Stimulated activated CD4-positive, alpha-beta T cell treated with anti-CD3 and anti-CD28 coated beads, TNF-alpha, amount 100 ng/mL, for 24 hours (primary cell): ENCODE data around the gene FBXL3.
"Not testable (repeated sequence)": the region's sequence is repeated elsewhere in the genome, so short reads cannot be mapped to it uniquely, and the experiment has no call there.

Source experiments
- DNase-seq, 3 experiments: peaks; one replicate each; pipeline ENCODE4 v3.0.0-alpha.2; 2020; ENCODE audit warnings: low read depth in 3 of 3

The FBXL3 gene

DNA sequence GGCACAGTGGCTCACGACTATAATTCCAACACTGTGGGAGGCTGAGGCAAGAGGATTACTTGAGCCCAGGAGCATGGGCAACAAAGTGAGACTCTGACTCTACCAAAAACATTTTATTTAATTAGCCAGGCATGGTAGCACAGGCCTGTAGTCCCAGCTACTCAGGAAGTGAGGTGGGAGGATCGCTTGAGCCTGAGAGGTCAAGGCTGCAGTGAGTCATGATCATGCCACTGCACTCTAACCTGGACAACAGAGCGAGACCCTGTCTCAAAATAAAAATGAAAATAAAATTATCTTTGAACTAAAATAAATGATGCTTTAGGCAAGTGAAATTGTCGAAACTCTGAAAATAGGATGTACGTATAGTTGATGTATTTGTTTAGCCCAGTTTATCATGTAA lies 43.3 kb downstream of the FBXL3 start:
- no peak for DNase-seq

DNA sequence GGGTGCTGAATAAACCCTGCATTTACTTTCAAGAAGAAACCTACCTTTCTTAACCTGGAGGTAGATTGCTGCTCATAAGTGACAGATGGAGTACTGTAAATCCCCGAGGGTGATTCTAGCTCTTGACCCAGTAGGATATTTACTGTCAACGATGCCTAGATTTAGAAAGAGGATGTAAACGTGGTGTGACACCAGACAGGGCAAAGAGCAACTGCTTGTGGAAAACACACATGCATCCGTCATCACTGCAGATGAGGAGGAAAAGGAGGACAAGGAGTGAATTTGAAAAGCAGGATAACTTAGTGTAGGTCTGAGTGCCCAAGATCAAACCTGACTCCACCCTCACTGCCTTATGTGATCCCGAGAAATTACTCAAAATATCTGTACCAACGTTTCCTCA lies 44.9 kb downstream of the FBXL3 start:
- DNase-seq, result no peak

DNA sequence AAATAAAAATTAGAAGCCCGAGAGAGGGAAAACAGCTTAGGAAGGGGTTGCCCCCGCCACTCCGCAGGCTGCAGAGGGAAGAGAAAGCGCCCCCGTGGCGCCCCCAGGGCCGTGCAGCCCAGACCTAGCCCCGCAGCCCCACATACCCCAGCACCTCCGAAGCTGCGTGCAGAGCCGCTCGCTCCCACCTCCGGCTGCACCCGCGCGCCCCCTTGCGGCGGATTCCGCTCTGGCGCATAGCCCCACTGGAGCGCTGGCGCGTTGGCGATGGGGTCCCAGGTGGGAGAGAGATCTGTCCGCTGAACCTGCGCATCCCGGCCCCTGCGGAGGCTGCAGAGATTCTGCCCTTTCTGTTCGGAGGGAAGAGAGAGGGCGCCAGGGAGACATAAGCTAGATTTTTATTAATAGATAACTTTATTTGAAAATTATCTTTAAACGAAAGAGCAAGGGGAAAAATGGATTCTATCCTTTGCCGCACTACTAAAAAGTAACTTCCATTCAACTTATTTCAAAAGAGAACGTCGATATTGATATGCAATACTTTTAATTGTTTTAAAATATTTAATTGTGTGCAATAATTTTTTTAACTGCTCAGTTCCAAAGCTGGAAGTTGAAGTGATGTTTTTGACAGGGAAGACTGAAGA lies 46.8 kb downstream of the FBXL3 start:
- peak; percentile 73 to 84 (median 73) for DNase-seq

GRCh38 chr13:76976929-76977328 lies 50.0 kb downstream of the FBXL3 start:
- DNase-seq, result no peak

DNA sequence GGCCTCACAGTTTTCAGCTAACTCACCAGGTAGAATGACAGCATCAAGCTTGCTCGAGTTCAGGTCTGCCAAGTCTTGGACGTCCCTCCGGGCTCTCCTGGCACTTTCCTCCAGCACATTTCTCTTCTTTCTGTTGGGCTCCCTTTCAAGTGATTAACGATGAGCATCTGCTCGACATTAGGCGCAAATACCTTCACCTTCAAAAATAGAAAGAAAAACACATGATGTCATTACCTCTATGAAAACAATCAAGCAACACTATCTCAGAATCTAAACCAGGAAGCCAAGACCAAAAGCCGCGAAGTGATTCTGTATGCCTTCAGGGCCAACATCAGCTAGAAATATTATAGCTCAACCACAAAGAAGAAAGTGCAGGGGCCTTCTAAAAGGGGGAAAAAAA lies 50.5 kb downstream of the FBXL3 start:
- no peak for DNase-seq

DNA sequence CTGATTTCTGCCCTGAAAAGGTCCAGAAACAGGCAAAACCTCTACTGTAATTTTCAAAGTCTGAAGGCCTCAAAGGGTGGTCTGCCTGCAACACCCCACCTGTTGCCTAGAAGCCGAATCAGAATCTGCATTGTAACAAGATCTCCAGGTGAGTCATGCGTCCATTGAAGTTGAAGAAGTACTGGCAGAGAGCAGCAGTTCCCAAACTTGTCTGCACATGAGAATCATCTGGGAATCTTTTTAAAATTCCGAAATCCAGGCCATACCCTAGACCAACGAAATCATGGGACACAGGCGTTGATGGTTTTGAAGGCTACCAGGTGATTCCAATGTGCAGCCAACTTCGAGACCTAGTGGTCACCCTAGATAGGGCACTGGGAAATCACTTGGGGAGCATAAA lies 51.1 kb downstream of the FBXL3 start:
- no peak for DNase-seq

DNA sequence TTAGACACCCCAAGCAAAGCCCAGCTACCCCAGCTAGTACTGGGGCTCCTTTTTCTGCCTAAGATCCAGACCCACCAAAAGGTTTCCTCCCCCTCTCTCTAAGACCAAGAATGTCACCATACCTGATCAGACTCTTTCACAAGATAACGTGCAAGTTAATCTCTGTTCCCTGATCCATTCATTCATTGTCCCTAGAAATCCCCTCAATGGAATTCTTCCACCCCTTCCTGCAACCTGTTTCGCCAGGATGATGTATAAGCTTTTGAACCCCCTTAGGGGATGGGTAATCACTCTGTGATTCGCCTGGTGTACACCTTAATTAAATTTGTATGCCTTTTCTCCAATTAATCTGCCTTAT lies 52.4 kb downstream of the FBXL3 start:
- DNase-seq, result no peak

GRCh38 chr13:76973920-76974617 lies 52.9 kb downstream of the FBXL3 start:
- no peak for DNase-seq

- no peak for DNase-seq
Observed at GRCh38 chr13:76971851-76972829, 54.8 kb downstream of the FBXL3 start.

DNA sequence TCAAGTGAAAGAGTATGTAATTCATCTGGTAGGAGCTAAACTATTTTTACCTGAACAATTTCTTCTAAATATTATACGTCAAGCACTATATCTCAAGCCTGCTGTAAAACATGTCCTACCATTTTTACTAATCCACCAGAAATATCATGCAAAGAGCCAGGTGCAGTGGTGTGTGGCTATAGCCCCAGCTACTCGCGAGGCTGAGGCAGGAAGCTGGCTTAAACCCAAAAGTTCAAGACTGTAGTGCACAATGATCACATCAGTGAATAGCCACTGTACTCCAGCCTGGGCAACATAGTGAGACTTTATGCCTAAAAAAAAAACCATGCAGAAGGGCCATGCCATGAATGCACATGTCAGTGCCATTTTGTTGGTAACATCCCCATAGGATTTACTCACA lies 55.7 kb downstream of the FBXL3 start:
- DNase-seq, result no peak

DNA sequence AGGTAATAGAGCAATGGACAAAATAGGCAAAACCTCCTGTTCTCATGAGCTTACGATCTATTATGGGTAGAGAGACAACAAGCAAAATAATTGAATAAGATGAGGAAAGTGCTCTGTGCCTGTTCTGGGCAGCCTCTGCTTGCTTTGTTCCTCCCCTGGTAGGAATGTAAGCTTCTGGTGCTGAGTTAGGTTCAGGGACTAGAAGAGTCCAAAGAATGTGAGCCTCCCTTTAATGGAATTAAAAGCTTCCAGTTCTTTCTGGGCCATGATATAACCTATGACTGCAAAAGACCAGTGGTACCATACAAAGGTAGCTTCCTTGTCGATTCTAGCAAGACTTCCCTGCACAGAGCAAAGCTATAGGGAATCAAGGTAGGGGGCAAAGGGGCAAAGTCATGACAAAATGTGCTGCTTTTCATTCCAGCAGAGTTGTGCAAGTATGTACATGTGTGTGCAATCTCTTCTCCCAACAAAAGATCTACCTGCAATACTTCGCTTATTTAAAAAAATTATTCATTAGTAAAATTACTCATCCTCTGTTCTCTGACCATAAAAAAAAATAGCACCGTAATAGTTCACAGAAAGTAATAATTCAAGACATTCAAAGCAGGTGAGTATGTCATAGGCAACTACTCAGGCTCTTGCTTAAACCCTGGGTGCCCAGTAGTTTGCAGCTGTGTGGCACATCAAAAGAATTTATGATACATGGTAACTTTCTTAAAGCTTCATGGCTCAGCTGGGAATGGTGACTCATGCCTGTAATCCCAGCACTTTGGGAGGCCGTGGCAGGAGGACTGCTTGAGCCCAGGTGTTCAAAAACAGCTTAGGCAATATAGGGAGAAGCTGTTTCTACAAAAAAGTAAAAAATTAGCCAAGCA lies 57.2 kb downstream of the FBXL3 start:
- DNase-seq, result no peak

- no peak for DNase-seq
Observed at GRCh38 chr13:76968041-76968440, 58.9 kb downstream of the FBXL3 start.

DNA sequence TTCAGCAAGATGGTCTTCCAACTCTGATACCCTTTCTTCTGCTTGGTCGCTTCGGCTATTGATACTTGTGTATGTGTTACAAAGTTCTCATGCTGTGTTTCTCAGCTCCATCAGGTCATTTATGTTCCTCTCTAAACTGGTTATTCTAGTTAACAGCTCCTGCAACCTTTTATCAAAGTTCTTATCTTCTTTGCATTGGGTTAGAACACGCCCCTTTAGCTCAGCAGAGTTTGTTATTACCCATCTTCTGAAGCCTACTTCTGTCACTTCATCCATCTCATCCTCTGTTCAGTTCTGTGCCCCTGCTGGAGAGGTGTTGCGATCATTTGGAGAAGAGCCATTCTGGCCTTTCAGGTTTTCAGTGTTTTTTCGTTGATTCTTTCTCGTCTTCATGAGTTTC lies 59.9 kb downstream of the FBXL3 start:
- DNase-seq, result no peak

- no peak for DNase-seq
Observed at GRCh38 chr13:76965759-76966421, 61.1 kb downstream of the FBXL3 start.

GRCh38 chr13:76959734-76960133 lies 67.2 kb downstream of the FBXL3 start:
- not testable (repeated sequence) for DNase-seq

DNA sequence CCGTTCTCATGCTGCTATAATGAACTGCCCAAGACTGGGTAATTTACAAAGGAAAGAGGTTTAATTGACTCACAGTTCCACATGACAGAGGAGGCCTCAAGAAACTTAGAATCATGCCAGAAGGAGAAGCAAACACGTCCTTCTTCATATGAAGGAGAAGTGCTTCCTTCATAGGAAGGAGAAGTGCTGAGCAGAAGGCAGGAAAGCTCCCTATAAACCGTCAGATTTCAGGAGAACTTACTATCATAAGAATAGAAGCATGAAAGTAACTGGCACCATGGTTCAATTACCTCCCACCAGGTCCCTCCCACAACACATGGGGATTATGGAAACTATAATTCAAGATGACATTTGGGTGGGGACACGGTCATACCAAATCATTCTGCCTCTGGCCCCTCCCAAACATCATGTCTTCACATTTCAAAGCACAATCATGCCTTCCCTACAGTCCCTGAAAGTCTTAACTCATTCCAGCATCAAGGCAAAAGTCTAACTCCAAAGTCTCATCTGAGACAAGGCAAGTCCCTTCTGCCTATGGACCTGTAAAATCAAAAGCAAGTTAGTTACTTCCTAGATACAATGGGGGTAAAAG lies 68.0 kb downstream of the FBXL3 start:
- no peak for DNase-seq

DNA sequence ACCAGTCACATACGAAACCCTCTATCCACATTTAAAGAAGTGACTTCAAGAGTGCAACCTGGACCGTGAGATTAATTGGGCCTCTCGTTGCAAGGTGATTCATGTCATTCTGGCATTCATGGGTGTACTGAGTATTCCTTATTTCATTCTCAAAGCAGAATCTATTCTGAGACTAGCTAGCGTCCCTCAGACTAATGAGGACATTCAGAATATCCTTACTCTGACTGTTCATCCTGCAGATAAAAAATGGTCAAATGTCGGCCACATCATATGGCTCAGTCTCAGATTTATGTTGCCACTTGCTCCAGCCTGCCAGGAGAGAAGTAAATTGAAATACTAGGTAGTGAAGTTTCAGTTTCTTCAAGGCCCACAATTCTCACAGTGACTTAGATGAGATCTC lies 71.3 kb downstream of the FBXL3 start:
- DNase-seq, result no peak
